K562 (cell line): ENCODE measurements around the gene ZNF224. TPM values are rescaled to one million over a fixed set of nuclear protein-coding genes. Genes with fewer than 3 reads are reported as not detected.

Experiments used
- ASH1L ChIP-seq: fragments of 450-650 bp; IDR thresholded peaks from 2 replicates; pipeline ENCODE4 v1.6.1; 2018; ENCODE audit warnings: borderline replicate concordance, mild to moderate bottlenecking, low read depth; ENCODE audit not compliant: partially characterized antibody
- COPS2 ChIP-seq: fragments of 450-650 bp; conservative IDR thresholded peaks from 2 replicates; pipeline ENCODE4 v1.6.1; 2016; ENCODE audit warnings: mild to moderate bottlenecking, moderate library complexity
- ETV1 ChIP-seq: fragments of 450-650 bp; conservative IDR thresholded peaks from 2 replicates; pipeline ENCODE4 v1.6.1; 2016; ENCODE audit warnings: missing genetic modification characterization, control low read depth, low read depth, missing compliant biosample characterization
- HDAC8 ChIP-seq: fragments of 450-650 bp; IDR thresholded peaks from 2 replicates; pipeline ENCODE4 v1.6.1; 2016; ENCODE audit warnings: mild to moderate bottlenecking, missing genetic modification characterization, moderate library complexity, missing compliant biosample characterization
- HMG20B ChIP-seq: fragments of 250-450 bp; sonication (Bioruptor Pico); IDR thresholded peaks from 2 replicates; pipeline ENCODE4 v1.5.0; 2021; ENCODE audit warnings: mild to moderate bottlenecking
- HNRNPLL ChIP-seq: fragments of 200-400 bp; formaldehyde crosslinking; IDR thresholded peaks from 2 replicates; pipeline ENCODE4 v1.6.1; 2017; ENCODE audit warnings: low read length, low read depth, mild to moderate bottlenecking; ENCODE audit not compliant: poor library complexity, severe bottlenecking
- JUN ChIP-seq, 2 experiments: sonication (generic) in 1 of 2; formaldehyde crosslinking in 1 of 2; IDR thresholded peaks; 2 replicates each; pipeline versions ENCODE4 v1.6.1 to v1.8.0; 2012 to 2022; ENCODE audit warnings: borderline replicate concordance in 2 of 2, mild to moderate bottlenecking in 2 of 2, improper control_type of control experiment in 1 of 2, low read depth in 1 of 2, low read length in 1 of 2, missing genetic modification reagents in 1 of 2
- MNT ChIP-seq, 2 experiments: fragments of 450-650 bp; conservative IDR thresholded peaks; 2 replicates each; pipeline ENCODE4 v1.6.1; 2017; ENCODE audit warnings: mild to moderate bottlenecking in 2 of 2, moderate library complexity in 2 of 2
- NCOA1 ChIP-seq: fragments of 450-650 bp; IDR thresholded peaks from 2 replicates; pipeline ENCODE4 v1.6.1; 2016; ENCODE audit warnings: low read depth
- POU5F1 ChIP-seq: fragments of 150-350 bp; IDR thresholded peaks from 2 replicates; pipeline ENCODE4 v1.6.1; 2014; ENCODE audit warnings: borderline replicate concordance, low read length, low read depth, mild to moderate bottlenecking; ENCODE audit not compliant: partially characterized antibody
- RBM17 ChIP-seq: fragments of 200-400 bp; formaldehyde crosslinking; IDR thresholded peaks from 2 replicates; pipeline ENCODE4 v1.6.1; 2017; ENCODE audit warnings: low read depth, mild to moderate bottlenecking, low read length, borderline replicate concordance
- RCOR1 ChIP-seq, 2 experiments: IDR thresholded peaks; 2 replicates each; pipeline ENCODE4 v1.6.1; 2012; ENCODE audit warnings: low read depth in 2 of 2, low read length in 2 of 2, borderline replicate concordance in 1 of 2, improper control_type of control experiment in 1 of 2
- RUNX1 ChIP-seq: sonication (generic); IDR thresholded peaks from 2 replicates; pipeline ENCODE4 v1.6.1; 2016; ENCODE audit warnings: antibody characterized with exemption, low read depth
- SIX5 ChIP-seq, 2 experiments: IDR thresholded peaks; 2 replicates each; pipeline ENCODE4 v1.6.1; 2011; ENCODE audit warnings: low read length in 2 of 2, borderline replicate concordance in 1 of 2, low read depth in 1 of 2, mild to moderate bottlenecking in 1 of 2, moderate library complexity in 1 of 2; ENCODE audit not compliant: insufficient read depth in 1 of 2
- SRF ChIP-seq, 2 experiments: fragments of 250-450, 450-650 bp in 1 of 2; sonication (Bioruptor Pico) in 1 of 2; sonication (generic) in 1 of 2; formaldehyde crosslinking; IDR thresholded peaks; 2 replicates each; pipeline versions ENCODE4 v1.5.0 to v1.5.1; 2020 to 2022; ENCODE audit warnings: mild to moderate bottlenecking in 1 of 2, missing genetic modification reagents in 1 of 2
- TCF7L2 ChIP-seq: fragments of 150-350 bp; IDR thresholded peaks from 2 replicates; pipeline ENCODE4 v1.6.1; 2016; ENCODE audit warnings: low read depth, mild to moderate bottlenecking, low read length, moderate library complexity
- YBX1 ChIP-seq: fragments of 450-650 bp; IDR thresholded peaks from 2 replicates; pipeline ENCODE4 v1.7.1; 2016; ENCODE audit warnings: mild to moderate bottlenecking
- ZFPM2 ChIP-seq: fragments of 250-450 bp; sonication (Bioruptor Pico); IDR thresholded peaks from 2 replicates; pipeline ENCODE4 v1.5.1; 2022; ENCODE audit warnings: mild to moderate bottlenecking
- ZNF445 ChIP-seq: fragments of 250-450 bp; sonication (Bioruptor Pico); IDR thresholded peaks from 2 replicates; pipeline ENCODE4 v1.4.0; 2020; ENCODE audit warnings: low read depth, mild to moderate bottlenecking, moderate library complexity
- ZNF77 ChIP-seq: fragments of 250-450 bp; sonication (Bioruptor Pico); IDR thresholded peaks from 2 replicates; pipeline ENCODE4 v1.5.0; 2020
- polyA plus RNA-seq, 8 experiments: library from polyadenylated mRNA; depleted of rRNA in 4 of 8; stranded (reverse) in 5 of 8; unstranded in 3 of 8; fragments of >200 nt; fragmentation: Nextera tagmentation in 2 of 8; fragmentation: Illumina TruSeq in 1 of 8; extraction: Ambion mirVana in 2 of 8; extraction: Trizol in 1 of 8; gene quantifications; 2 replicates each; pipeline versions ENCODE4 v1.2.1 to v1.2.3, GENCODE V29; 2011 to 2014; ENCODE audit warnings: inconsistent platforms in 1 of 8, missing spikeins in 1 of 8
- total RNA-seq, 7 experiments: library from RNA; depleted of rRNA in 6 of 7; stranded (reverse); fragments of >200 nt in 6 of 7; fragmentation: Illumina TruSeq in 2 of 7; extraction: Trizol in 2 of 7; gene quantifications; 2 replicates each; pipeline versions ENCODE4 v1.2.1 to v1.2.3, GENCODE V29; 2011 to 2021; ENCODE audit warnings: low replicate concordance in 1 of 7
- TF ChIP-seq, protein P1 (sequence below), 3 experiments: IDR thresholded peaks in 2 of 3; conservative IDR thresholded peaks in 1 of 3; 2 replicates each; pipeline ENCODE4 v1.5.1; 2011 to 2012; ENCODE audit warnings: low read length in 3 of 3, mild to moderate bottlenecking in 3 of 3, control low read depth in 2 of 3, improper control_type of control experiment in 1 of 3, inconsistent platforms in 1 of 3, low read depth in 1 of 3, mixed read lengths in 1 of 3, moderate library complexity in 1 of 3; ENCODE audit not compliant: insufficient read depth in 2 of 3

ZNF224 gene
- total and polyA plus RNA-seq, 9 of the 15 experiments (the other 6 are each of a cell fraction or from before 2014, with no cell fraction given) = 4.4 to 15.6 (median 10.0) TPM

- peak; percentile 75 for TF ChIP-seq ETV1 (tag)
- TF ChIP-seq YBX1 = no peak
- peak in 1 of 2 experiments; percentile 22; a peak in 1 of 4 replicates for TF ChIP-seq MNT (conservative IDR thresholded peaks at IDR 0.05)
- 0 out of 4 replicates have a peak, but pooled peaks of 1 of the 2 experiments have one; percentile 20 for TF ChIP-seq RCOR1 (IDR thresholded peaks at IDR 0.05; ENCODE audit: borderline replicate concordance in 1 of 2, low read depth in 2 of 2, low read length in 2 of 2)
- TF ChIP-seq SRF (CRISPR knock-in tag; IDR thresholded peaks at IDR 0.05) = 0 out of 4 replicates have a peak, but pooled peaks of 1 of the 2 experiments have one; percentile 22
- peak; percentile 56 for TF ChIP-seq ASH1L
- TF ChIP-seq HMG20B (CRISPR knock-in tag) = no peak
- TF ChIP-seq HNRNPLL = peak; percentile 85
- no peak for TF ChIP-seq HDAC8 (tag)
- no peak for TF ChIP-seq ZFPM2
- TF ChIP-seq TCF7L2 = no peak
- no peak for TF ChIP-seq ZNF77 (CRISPR knock-in tag)
- TF ChIP-seq ZNF445 = 0 out of 2 replicates have a peak, but pooled peaks have one; percentile 34
- TF ChIP-seq, protein P1, sequence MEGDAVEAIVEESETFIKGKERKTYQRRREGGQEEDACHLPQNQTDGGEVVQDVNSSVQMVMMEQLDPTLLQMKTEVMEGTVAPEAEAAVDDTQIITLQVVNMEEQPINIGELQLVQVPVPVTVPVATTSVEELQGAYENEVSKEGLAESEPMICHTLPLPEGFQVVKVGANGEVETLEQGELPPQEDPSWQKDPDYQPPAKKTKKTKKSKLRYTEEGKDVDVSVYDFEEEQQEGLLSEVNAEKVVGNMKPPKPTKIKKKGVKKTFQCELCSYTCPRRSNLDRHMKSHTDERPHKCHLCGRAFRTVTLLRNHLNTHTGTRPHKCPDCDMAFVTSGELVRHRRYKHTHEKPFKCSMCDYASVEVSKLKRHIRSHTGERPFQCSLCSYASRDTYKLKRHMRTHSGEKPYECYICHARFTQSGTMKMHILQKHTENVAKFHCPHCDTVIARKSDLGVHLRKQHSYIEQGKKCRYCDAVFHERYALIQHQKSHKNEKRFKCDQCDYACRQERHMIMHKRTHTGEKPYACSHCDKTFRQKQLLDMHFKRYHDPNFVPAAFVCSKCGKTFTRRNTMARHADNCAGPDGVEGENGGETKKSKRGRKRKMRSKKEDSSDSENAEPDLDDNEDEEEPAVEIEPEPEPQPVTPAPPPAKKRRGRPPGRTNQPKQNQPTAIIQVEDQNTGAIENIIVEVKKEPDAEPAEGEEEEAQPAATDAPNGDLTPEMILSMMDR (IDR thresholded peaks at IDR 0.05 in 2 of 3, conservative IDR thresholded peaks at IDR 0.05 in 1 of 3; ENCODE audit: insufficient read depth in 2 of 3, low read depth in 1 of 3, low read length in 3 of 3) = 0 out of 6 replicates have a peak, but pooled peaks of 1 of the 3 experiments have one; percentile 3
- TF ChIP-seq COPS2 = no peak
- peak; percentile 96 for TF ChIP-seq SIX5 (IDR thresholded peaks at IDR 0.05; ENCODE audit: borderline replicate concordance in 1 of 2, insufficient read depth in 1 of 2, low read depth in 1 of 2, low read length in 2 of 2)
- TF ChIP-seq POU5F1 = peak; percentile 72
- peak; percentile 43; the same call in 1 of the 2 replicates for TF ChIP-seq RUNX1
- TF ChIP-seq RBM17 = no peak
- TF ChIP-seq JUN (IDR thresholded peaks at IDR 0.05; ENCODE audit: borderline replicate concordance, low read depth, low read length) = peak; percentile 25; the same call in 1 of the 2 replicates
- TF ChIP-seq JUN (CRISPR knock-in tag; IDR thresholded peaks at IDR 0.05; ENCODE audit: borderline replicate concordance) = no peak
- no peak; the same call in 1 of the 2 replicates for TF ChIP-seq NCOA1
Measured at GRCh38 chr19:44093931-44094765, at the start of gene ZNF224 (continued).
